HepG2 (cell line): ENCODE measurements around the gene FTCD. TPM values are rescaled to one million over a fixed set of nuclear protein-coding genes. Genes with fewer than 3 reads are reported as not detected.

Experiments used
- ATAC-seq: fragments of 200-7000 bp; cut with Tn5 transposase; 3 replicates; pipeline ENCODE4 v1.9.1; 2020; ENCODE audit warnings: mild to moderate bottlenecking, moderate library complexity
- BruUV-seq: library from RNA; stranded (reverse); fragments of 400-500 nt; replicated peaks from 2 replicates; lab custom pipeline; 2021; lab: Mats Ljungman, UMichigan
- CTCF ChIA-PET: fragments of 300-600 bp; formaldehyde crosslinking; extraction: SDS; loops from one replicate; lab custom pipeline; 2021; ENCODE audit warnings: low total read pairs, inconsistent platforms, low intra/inter-chr PET ratio; lab: Yijun Ruan, JAX
- POLR2A ChIA-PET: fragments of 350-600 bp; sonication (Branson Sonifier 250); formaldehyde crosslinking; loops from one replicate; lab custom pipeline; 2020; ENCODE audit warnings: antibody characterized with exemption, inconsistent platforms; lab: Yijun Ruan, JAX
- DNase-seq: peaks from one replicate; pipeline ENCODE4 v3.0.0-alpha.2; 2015; ENCODE audit warnings: low spot score
- FAIRE-seq: peaks from 3 replicates; lab custom pipeline; 2011; peaks lifted over from hg19 to GRCh38; lab: Jason Lieb, UNC
- H2AFZ ChIP-seq: one replicate; pipeline ENCODE4 v1.6.1; 2011; ENCODE audit warnings: low read length, inconsistent platforms
- H3K27ac ChIP-seq: fragments of 300-600 bp; 3 replicates; pipeline ENCODE4 v1.8.0; 2011; ENCODE audit warnings: mixed run types, mild to moderate bottlenecking, mixed read lengths, low read length, inconsistent platforms; ENCODE audit not compliant: insufficient read depth; ENCODE audit errors: extremely low read length
- H3K27me3 ChIP-seq, 2 experiments: fragments of 200-600 bp in 1 of 2; 2 replicates in 1 of 2; 3 replicates in 1 of 2; pipeline versions ENCODE4 v1.6.0 to v1.8.0; 2011; ENCODE audit warnings: low read length in 2 of 2, mild to moderate bottlenecking in 2 of 2, moderate library complexity in 2 of 2, inconsistent platforms in 1 of 2; ENCODE audit not compliant: insufficient read depth in 2 of 2, control insufficient read depth in 1 of 2
- H3K36me3 ChIP-seq, 2 experiments: fragments of 200-600 bp in 1 of 2; replicated peaks in 1 of 2; 2 replicates in 1 of 2; 3 replicates in 1 of 2; pipeline versions ENCODE4 v1.5.1 to v1.8.0; 2011; ENCODE audit warnings: low read length in 2 of 2, inconsistent platforms in 1 of 2; ENCODE audit not compliant: insufficient read depth in 2 of 2, control insufficient read depth in 1 of 2
- H3K4me1 ChIP-seq: 2 replicates; pipeline ENCODE4 v1.5.1; 2012; ENCODE audit warnings: low read length, inconsistent platforms; ENCODE audit not compliant: insufficient read depth
- H3K4me2 ChIP-seq: 2 replicates; pipeline ENCODE4 v1.6.0; 2011; ENCODE audit warnings: low read depth, low read length, inconsistent platforms
- H3K4me3 ChIP-seq, 3 experiments: fragments of 200-600 bp in 1 of 3; sonication (generic), shearing (Covaris generic) in 1 of 3; replicated peaks in 1 of 3; 2 replicates each; pipeline ENCODE4 v1.5.1; 2011 to 2016; ENCODE audit warnings: low read length in 3 of 3, inconsistent platforms in 2 of 3, low read depth in 2 of 3, mild to moderate bottlenecking in 2 of 3, control low read depth in 1 of 3, mixed read lengths in 1 of 3; ENCODE audit not compliant: insufficient read depth in 1 of 3
- H3K79me2 ChIP-seq: one replicate; pipeline ENCODE4 v1.6.1; 2011; ENCODE audit warnings: low read length, inconsistent platforms; ENCODE audit not compliant: insufficient read depth
- H3K9ac ChIP-seq: 2 replicates; pipeline ENCODE4 v1.6.0; 2011; ENCODE audit warnings: mild to moderate bottlenecking, low read depth, low read length, inconsistent platforms; ENCODE audit not compliant: insufficient read depth
- H3K9me3 ChIP-seq: 2 replicates; pipeline ENCODE4 v1.5.1; 2012; ENCODE audit warnings: mild to moderate bottlenecking, low read length
- H4K20me1 ChIP-seq: 2 replicates; pipeline ENCODE4 v1.6.0; 2011; ENCODE audit warnings: inconsistent platforms, mild to moderate bottlenecking, low read length, moderate library complexity; ENCODE audit not compliant: insufficient read depth
- BHLHE40 ChIP-seq: IDR thresholded peaks from 2 replicates; pipeline ENCODE4 v1.6.1; 2011; ENCODE audit warnings: low read length, improper control_type of control experiment
- HNRNPL ChIP-seq: fragments of 200-400 bp; formaldehyde crosslinking; IDR thresholded peaks from 2 replicates; pipeline ENCODE4 v1.6.1; 2017; ENCODE audit warnings: mild to moderate bottlenecking, low read depth, low read length
- KDM5B ChIP-seq: sonication (generic); formaldehyde crosslinking; IDR thresholded peaks from 2 replicates; pipeline ENCODE4 v1.4.0; 2020; ENCODE audit warnings: missing genetic modification reagents, mild to moderate bottlenecking, borderline replicate concordance
- PAX8 ChIP-seq: sonication (generic); formaldehyde crosslinking; IDR thresholded peaks from 2 replicates; pipeline ENCODE4 v1.8.0; 2022; ENCODE audit warnings: mild to moderate bottlenecking, missing genetic modification reagents, borderline replicate concordance
- THRA ChIP-seq: sonication (generic); formaldehyde crosslinking; IDR thresholded peaks from 2 replicates; pipeline ENCODE4 v1.4.0; 2020; ENCODE audit warnings: missing genetic modification reagents, borderline replicate concordance
- WGBS: methylation state at CpG from one replicate; pipeline ENCODE4 v1.1.6; 2017; ENCODE audit warnings: low lambda C conversion rate; 5-methylcytosine and 5-hydroxymethylcytosine counted together
- in situ Hi-C: cut with HindIII; loops from 2 replicates; pipeline ENCODE4 v1.10.0; 2017; ENCODE audit warnings: low pct_unique_long_range_greater_than_20kb; ENCODE audit not compliant: extremely low pct_ligation_motif_present
- intact Hi-C: fragments of 100-400 bp; cut with micrococcal nuclease; formaldehyde crosslinking; loops from one replicate; pipeline ENCODE4 v1.10.0; 2022; ENCODE audit not compliant: unreplicated experiment
- polyA plus RNA-seq, 8 experiments: library from polyadenylated mRNA; depleted of rRNA in 3 of 8; stranded (reverse) in 7 of 8; unstranded in 1 of 8; fragments of >200 nt; fragmentation: Illumina TruSeq in 4 of 8; extraction: Trizol in 4 of 8; gene quantifications; 2 replicates each; pipeline versions ENCODE4 v1.2.1 to v1.2.3, GENCODE V29; 2011 to 2016; ENCODE audit warnings: low read depth in 4 of 8, missing spikeins in 1 of 8, mixed read lengths in 1 of 8; ENCODE audit not compliant: insufficient read depth in 1 of 8
- total RNA-seq, 5 experiments: library from RNA; depleted of rRNA; stranded (reverse); fragments of >200 nt; fragmentation: Illumina TruSeq; extraction: Trizol; gene quantifications; 2 replicates each; pipeline ENCODE4 v1.2.3, GENCODE V29; 2016; ENCODE audit warnings: low read depth in 1 of 5
- TF ChIP-seq, protein P1 (sequence below): sonication (generic); formaldehyde crosslinking; IDR thresholded peaks from 2 replicates; pipeline ENCODE4 v1.4.0; 2020; ENCODE audit warnings: mild to moderate bottlenecking, missing genetic modification reagents

FTCD gene
- total and polyA plus RNA-seq, 2 of the 13 experiments (the other 11 are each of a cell fraction or from before 2014, with no cell fraction given), result 75.7 to 105 TPM

DNA sequence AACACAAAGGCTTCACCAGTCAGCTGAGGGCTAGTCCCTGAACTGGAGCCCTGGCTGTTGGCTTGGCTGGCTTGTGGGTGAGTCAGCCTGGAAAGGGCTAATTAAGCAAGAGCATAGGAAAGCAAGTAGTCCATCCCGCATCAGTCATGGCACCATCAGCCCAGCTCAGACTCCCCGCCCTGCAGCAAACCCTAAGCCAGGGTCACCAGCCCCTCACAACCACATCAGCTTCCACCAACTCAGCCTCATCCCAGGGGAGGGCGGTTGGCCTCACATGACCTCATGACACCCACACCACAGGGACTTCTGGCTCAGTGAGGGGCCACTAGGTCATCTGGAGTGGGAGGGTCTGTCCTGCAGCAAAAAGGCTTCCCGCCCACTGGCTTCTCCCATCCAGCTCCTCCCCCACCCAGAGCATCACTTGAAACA, 35.9 kb upstream of the FTCD start:
- ATAC-seq (no peak), FAIRE-seq (no peak), DNase-seq (no peak)
- H3K36me3 ChIP-seq, result peaks cover 17 to 60% of the 10 kb centered on the region in 2 experiments
- no peak overlapping the region for H3K9ac ChIP-seq
- ChIA-PET POLR2A (no interaction called here), CTCF (no interaction called here)
- TF ChIP-seq HNRNPL, result no peak
- no peak for TF ChIP-seq BHLHE40
- TF ChIP-seq KDM5B (CRISPR knock-in tag), result 0 out of 2 replicates have a peak, but pooled peaks have one; percentile 26
- TF ChIP-seq PAX8 (CRISPR knock-in tag), result no peak
- TF ChIP-seq, protein P1, sequence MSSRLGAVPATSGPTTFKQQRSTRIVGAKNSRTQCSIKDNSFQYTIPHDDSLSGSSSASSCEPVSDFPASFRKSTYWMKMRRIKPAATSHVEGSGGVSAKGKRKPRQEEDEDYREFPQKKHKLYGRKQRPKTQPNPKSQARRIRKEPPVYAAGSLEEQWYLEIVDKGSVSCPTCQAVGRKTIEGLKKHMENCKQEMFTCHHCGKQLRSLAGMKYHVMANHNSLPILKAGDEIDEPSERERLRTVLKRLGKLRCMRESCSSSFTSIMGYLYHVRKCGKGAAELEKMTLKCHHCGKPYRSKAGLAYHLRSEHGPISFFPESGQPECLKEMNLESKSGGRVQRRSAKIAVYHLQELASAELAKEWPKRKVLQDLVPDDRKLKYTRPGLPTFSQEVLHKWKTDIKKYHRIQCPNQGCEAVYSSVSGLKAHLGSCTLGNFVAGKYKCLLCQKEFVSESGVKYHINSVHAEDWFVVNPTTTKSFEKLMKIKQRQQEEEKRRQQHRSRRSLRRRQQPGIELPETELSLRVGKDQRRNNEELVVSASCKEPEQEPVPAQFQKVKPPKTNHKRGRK (CRISPR knock-in tag), result no peak
- 0 out of 2 replicates have a peak, but pooled peaks have one; percentile 22 for TF ChIP-seq THRA (CRISPR knock-in tag)
- no peaks in the 10 kb centered on the region for H3K27me3 ChIP-seq
- H3K9me3 ChIP-seq, result no peaks in the 10 kb centered on the region
- in situ Hi-C loops (no loop called here), intact Hi-C loops (loop anchor here (10.0 kb wide), 1 partner anchor 216 kb away; no protein-coding TSS in a partner anchor)
- H3K4me2 ChIP-seq, result no peak overlapping the region
- no peaks in the 10 kb centered on the region for H4K20me1 ChIP-seq
- no peak overlapping the region for H2AFZ ChIP-seq
- H3K4me1 ChIP-seq, result peaks cover 31% of the 10 kb centered on the region
- H3K4me3 ChIP-seq, result no peak overlapping the region
- no peak overlapping the region for H3K27ac ChIP-seq
- BruUV-seq, result no TSS peak
- no peaks in the 10 kb centered on the region for H3K79me2 ChIP-seq
- WGBS, result 100% methylated on average over 1 of the region's 4 CpGs
